WERI-Rb-1 (cell line): Measurements from ENCODE around the gene FBXO10.

ENCODE experiments used
- DNase-seq: peaks from one replicate; pipeline ENCODE4 v3.0.0-alpha.2; 2020
- H3K27ac ChIP-seq: fragments of 250-450 bp; sonication (Bioruptor Pico); 2 replicates; pipeline ENCODE4 v1.5.1; 2020; ENCODE audit warnings: mild to moderate bottlenecking, moderate library complexity
- H3K27me3 ChIP-seq: fragments of 250-450 bp; sonication (Bioruptor Pico); 2 replicates; pipeline ENCODE4 v1.5.1; 2021; ENCODE audit warnings: mild to moderate bottlenecking, low read depth, moderate library complexity; ENCODE audit not compliant: insufficient read depth, severe bottlenecking
- H3K36me3 ChIP-seq: fragments of 250-450 bp; sonication (Bioruptor Pico); 2 replicates; pipeline ENCODE4 v1.5.1; 2020; ENCODE audit warnings: mild to moderate bottlenecking, moderate library complexity
- H3K4me3 ChIP-seq: 2 replicates; pipeline ENCODE4 v1.5.1; 2011; ENCODE audit warnings: low read depth, mild to moderate bottlenecking, control low read depth, low read length
- H3K9me3 ChIP-seq: fragments of 250-450 bp; sonication (Bioruptor Pico); 2 replicates; pipeline ENCODE4 v1.5.1; 2021; ENCODE audit warnings: mild to moderate bottlenecking, moderate library complexity; ENCODE audit not compliant: severe bottlenecking
- CTCF ChIP-seq: IDR thresholded peaks from 2 replicates; pipeline ENCODE4 v1.5.1; 2011; ENCODE audit warnings: low read depth, mild to moderate bottlenecking, control low read depth, inconsistent platforms, low read length

Gene FBXO10

GRCh38 chr9:37551468-37551867 is 24.7 kb downstream of the FBXO10 start:
- DNase-seq: no peak
- Histone ChIP-seq H3K27me3 (no peaks in the 10 kb centered on the region), H3K36me3 (peaks cover 46% of the 10 kb centered on the region), H3K4me3 (no peak overlapping the region), H3K9me3 (no peaks in the 10 kb centered on the region), H3K27ac (no peak overlapping the region)
- no peak for TF ChIP-seq CTCF

- TF ChIP-seq CTCF: no peak
- no peak for DNase-seq
- Histone ChIP-seq H3K36me3 (peaks cover 46% of the 10 kb centered on the region), H3K4me3 (no peak overlapping the region), H3K9me3 (no peaks in the 10 kb centered on the region), H3K27me3 (no peaks in the 10 kb centered on the region), H3K27ac (no peak overlapping the region)
These were observed 25.4 kb downstream of the FBXO10 start for GRCh38 chr9:37550781-37551180.

GRCh38 chr9:37549527-37549926 is 26.7 kb downstream of the FBXO10 start:
- no peak for TF ChIP-seq CTCF
- DNase-seq: no peak
- Histone ChIP-seq H3K4me3 (no peak overlapping the region), H3K9me3 (no peaks in the 10 kb centered on the region), H3K27ac (no peak overlapping the region), H3K36me3 (peaks cover 44% of the 10 kb centered on the region), H3K27me3 (no peaks in the 10 kb centered on the region)

- Histone ChIP-seq H3K4me3 (no peak overlapping the region), H3K27me3 (no peaks in the 10 kb centered on the region), H3K9me3 (no peaks in the 10 kb centered on the region), H3K27ac (no peak overlapping the region), H3K36me3 (peaks cover 54% of the 10 kb centered on the region)
- DNase-seq: no peak
- no peak for TF ChIP-seq CTCF
These were observed 28.8 kb downstream of the FBXO10 start for GRCh38 chr9:37547328-37547878.

GRCh38 chr9:37543468-37543867 is 32.7 kb downstream of the FBXO10 start:
- DNase-seq: no peak
- Histone ChIP-seq H3K27me3 (no peaks in the 10 kb centered on the region), H3K9me3 (no peaks in the 10 kb centered on the region), H3K4me3 (no peak overlapping the region), H3K27ac (no peak overlapping the region), H3K36me3 (peaks cover 81% of the 10 kb centered on the region)
- no peak for TF ChIP-seq CTCF

- H3K9me3 ChIP-seq: no peaks in the 10 kb centered on the region
- peaks cover 81% of the 10 kb centered on the region for H3K36me3 ChIP-seq
- no peak for TF ChIP-seq CTCF
- no peak for DNase-seq
- no peaks in the 10 kb centered on the region for H3K27me3 ChIP-seq
- no peak overlapping the region for H3K4me3 ChIP-seq
- H3K27ac ChIP-seq: no peak overlapping the region
These were observed 33.3 kb downstream of the FBXO10 start for GRCh38 chr9:37542895-37543294.
